ENCODE results near the gene C6orf89. TPM values are rescaled to one million over a fixed set of nuclear protein-coding genes. Genes with fewer than 3 reads are reported as not detected.

C6orf89 gene
- total and polyA plus RNA-seq, 2 of the 13 experiments (the other 11 are each of a cell fraction or from before 2014, with no cell fraction given): 22.1 to 32.2 TPM

DNA sequence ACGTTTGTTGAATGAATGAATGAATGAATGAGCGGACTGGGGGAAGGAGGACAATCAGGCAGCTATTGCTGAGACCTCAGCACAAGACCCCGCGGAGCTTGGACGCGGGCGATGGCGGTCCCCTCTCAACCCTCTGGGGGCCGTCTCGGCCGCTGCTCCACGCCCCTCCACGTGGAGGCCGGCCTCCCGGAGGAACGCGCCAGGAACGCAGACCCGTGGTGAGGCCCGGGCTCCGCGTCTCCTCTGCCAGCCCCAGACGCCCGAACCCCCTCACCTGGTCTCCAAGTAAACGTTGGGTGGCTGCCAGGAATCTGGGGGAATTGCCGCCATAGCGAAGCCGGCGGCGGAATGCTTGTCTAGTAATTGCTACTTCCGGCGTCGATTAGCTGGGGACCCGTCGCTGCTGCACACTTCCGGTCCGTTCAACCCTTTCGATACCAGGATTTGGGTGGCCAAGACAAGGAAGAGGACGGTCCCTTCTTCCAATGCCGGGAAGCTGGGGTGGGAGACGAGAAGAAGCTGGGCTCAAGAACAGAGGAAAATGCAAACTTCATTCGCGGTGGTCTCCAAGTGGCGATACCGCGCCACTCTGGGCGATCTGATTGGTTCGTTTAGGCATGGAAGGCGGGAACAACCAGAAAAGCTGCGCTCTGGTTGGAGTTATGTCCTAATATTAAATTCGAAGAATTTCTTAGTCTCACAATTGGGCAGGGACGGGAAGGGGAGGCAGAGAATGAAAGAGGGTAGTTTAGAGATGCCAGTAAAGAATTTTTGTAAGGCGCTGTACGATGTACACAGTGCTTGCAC, 11.1 kb upstream of the C6orf89 start, which contains the start of gene PPIL1 (continued):
- TF ChIP-seq, protein P1, sequence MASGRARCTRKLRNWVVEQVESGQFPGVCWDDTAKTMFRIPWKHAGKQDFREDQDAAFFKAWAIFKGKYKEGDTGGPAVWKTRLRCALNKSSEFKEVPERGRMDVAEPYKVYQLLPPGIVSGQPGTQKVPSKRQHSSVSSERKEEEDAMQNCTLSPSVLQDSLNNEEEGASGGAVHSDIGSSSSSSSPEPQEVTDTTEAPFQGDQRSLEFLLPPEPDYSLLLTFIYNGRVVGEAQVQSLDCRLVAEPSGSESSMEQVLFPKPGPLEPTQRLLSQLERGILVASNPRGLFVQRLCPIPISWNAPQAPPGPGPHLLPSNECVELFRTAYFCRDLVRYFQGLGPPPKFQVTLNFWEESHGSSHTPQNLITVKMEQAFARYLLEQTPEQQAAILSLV (CRISPR knock-in tag; IDR thresholded peaks at IDR 0.05; ENCODE audit: borderline replicate concordance): peak; percentile 96; the same call in 1 of the 2 replicates
- peak; percentile 95 for TF ChIP-seq RBM39 (IDR thresholded peaks at IDR 0.05; ENCODE audit: low read depth, low read length, poor library complexity, severe bottlenecking)
- no peak for TF ChIP-seq NFE2L2 (IDR thresholded peaks at IDR 0.05; ENCODE audit: low read length)
- TF ChIP-seq RFX1 (IDR thresholded peaks at IDR 0.05): no peak
- TF ChIP-seq DNMT1 (CRISPR knock-in tag; IDR thresholded peaks at IDR 0.05): 0 out of 2 replicates have a peak, but pooled peaks have one; percentile 87
- TF ChIP-seq PCBP1 (IDR thresholded peaks at IDR 0.05; ENCODE audit: borderline replicate concordance, low read depth, low read length): peak; percentile 75; the same call in 1 of the 2 replicates
- TF ChIP-seq ZNF329 (CRISPR knock-in tag; IDR thresholded peaks at IDR 0.05; ENCODE audit: low read depth): peak; percentile 89
- no peak for TF ChIP-seq ZNF230 (CRISPR knock-in tag; IDR thresholded peaks at IDR 0.05)
- TF ChIP-seq, protein P2, sequence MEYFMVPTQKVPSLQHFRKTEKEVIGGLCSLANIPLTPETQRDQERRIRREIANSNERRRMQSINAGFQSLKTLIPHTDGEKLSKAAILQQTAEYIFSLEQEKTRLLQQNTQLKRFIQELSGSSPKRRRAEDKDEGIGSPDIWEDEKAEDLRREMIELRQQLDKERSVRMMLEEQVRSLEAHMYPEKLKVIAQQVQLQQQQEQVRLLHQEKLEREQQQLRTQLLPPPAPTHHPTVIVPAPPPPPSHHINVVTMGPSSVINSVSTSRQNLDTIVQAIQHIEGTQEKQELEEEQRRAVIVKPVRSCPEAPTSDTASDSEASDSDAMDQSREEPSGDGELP (IDR thresholded peaks at IDR 0.05; ENCODE audit: borderline replicate concordance, low read depth): peak; percentile 51; the same call in 1 of the 2 replicates
- TF ChIP-seq ZNF841 (CRISPR knock-in tag; IDR thresholded peaks at IDR 0.05; ENCODE audit: borderline replicate concordance): no peak
- 0 out of 2 replicates have a peak, but pooled peaks have one; percentile 86 for TF ChIP-seq ZNF530 (CRISPR knock-in tag; IDR thresholded peaks at IDR 0.05; ENCODE audit: low read depth)
- no peak; the same call in 1 of the 2 replicates for TF ChIP-seq REL (CRISPR knock-in tag; conservative IDR thresholded peaks at IDR 0.05)
- TF ChIP-seq, protein P3, sequence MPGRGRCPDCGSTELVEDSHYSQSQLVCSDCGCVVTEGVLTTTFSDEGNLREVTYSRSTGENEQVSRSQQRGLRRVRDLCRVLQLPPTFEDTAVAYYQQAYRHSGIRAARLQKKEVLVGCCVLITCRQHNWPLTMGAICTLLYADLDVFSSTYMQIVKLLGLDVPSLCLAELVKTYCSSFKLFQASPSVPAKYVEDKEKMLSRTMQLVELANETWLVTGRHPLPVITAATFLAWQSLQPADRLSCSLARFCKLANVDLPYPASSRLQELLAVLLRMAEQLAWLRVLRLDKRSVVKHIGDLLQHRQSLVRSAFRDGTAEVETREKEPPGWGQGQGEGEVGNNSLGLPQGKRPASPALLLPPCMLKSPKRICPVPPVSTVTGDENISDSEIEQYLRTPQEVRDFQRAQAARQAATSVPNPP (CRISPR knock-in tag; IDR thresholded peaks at IDR 0.05): 0 out of 2 replicates have a peak, but pooled peaks have one; percentile 66
- TF ChIP-seq ZNF382 (CRISPR knock-in tag; IDR thresholded peaks at IDR 0.05; ENCODE audit: borderline replicate concordance): no peak
- TF ChIP-seq ZNF569 (CRISPR knock-in tag; IDR thresholded peaks at IDR 0.05; ENCODE audit: borderline replicate concordance): no peak
- no peak for TF ChIP-seq MLLT10 (CRISPR knock-in tag; IDR thresholded peaks at IDR 0.05)
- peak; percentile 100 for TF ChIP-seq MYC (CRISPR knock-in tag; IDR thresholded peaks at IDR 0.05; ENCODE audit: borderline replicate concordance)
- TF ChIP-seq ATF1 (CRISPR knock-in tag; IDR thresholded peaks at IDR 0.05): no peak; the same call in 1 of the 2 replicates
- peak; percentile 97 for TF ChIP-seq GATAD1 (CRISPR knock-in tag; IDR thresholded peaks at IDR 0.05)
- TF ChIP-seq, protein P4, sequence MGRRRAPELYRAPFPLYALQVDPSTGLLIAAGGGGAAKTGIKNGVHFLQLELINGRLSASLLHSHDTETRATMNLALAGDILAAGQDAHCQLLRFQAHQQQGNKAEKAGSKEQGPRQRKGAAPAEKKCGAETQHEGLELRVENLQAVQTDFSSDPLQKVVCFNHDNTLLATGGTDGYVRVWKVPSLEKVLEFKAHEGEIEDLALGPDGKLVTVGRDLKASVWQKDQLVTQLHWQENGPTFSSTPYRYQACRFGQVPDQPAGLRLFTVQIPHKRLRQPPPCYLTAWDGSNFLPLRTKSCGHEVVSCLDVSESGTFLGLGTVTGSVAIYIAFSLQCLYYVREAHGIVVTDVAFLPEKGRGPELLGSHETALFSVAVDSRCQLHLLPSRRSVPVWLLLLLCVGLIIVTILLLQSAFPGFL (CRISPR knock-in tag; IDR thresholded peaks at IDR 0.05): no peak
- TF ChIP-seq, protein P5, sequence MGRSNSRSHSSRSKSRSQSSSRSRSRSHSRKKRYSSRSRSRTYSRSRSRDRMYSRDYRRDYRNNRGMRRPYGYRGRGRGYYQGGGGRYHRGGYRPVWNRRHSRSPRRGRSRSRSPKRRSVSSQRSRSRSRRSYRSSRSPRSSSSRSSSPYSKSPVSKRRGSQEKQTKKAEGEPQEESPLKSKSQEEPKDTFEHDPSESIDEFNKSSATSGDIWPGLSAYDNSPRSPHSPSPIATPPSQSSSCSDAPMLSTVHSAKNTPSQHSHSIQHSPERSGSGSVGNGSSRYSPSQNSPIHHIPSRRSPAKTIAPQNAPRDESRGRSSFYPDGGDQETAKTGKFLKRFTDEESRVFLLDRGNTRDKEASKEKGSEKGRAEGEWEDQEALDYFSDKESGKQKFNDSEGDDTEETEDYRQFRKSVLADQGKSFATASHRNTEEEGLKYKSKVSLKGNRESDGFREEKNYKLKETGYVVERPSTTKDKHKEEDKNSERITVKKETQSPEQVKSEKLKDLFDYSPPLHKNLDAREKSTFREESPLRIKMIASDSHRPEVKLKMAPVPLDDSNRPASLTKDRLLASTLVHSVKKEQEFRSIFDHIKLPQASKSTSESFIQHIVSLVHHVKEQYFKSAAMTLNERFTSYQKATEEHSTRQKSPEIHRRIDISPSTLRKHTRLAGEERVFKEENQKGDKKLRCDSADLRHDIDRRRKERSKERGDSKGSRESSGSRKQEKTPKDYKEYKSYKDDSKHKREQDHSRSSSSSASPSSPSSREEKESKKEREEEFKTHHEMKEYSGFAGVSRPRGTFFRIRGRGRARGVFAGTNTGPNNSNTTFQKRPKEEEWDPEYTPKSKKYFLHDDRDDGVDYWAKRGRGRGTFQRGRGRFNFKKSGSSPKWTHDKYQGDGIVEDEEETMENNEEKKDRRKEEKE (IDR thresholded peaks at IDR 0.05): no peak
- TF ChIP-seq FOSL2 (CRISPR knock-in tag; IDR thresholded peaks at IDR 0.05): peak; percentile 60
- TF ChIP-seq NFRKB (IDR thresholded peaks at IDR 0.05): peak; percentile 63
- TF ChIP-seq NFE2 (CRISPR knock-in tag; IDR thresholded peaks at IDR 0.05): no peak; the same call in 1 of the 2 replicates

Data from HepG2 (cell line).